ENCODE results near the gene MPDU1.
"Not testable (repeated sequence)": the region's sequence is repeated elsewhere in the genome, so short reads cannot be mapped to it uniquely, and the experiment has no call there.

Gene MPDU1

GRCh38 chr17:7615265-7615747 lies 31.7 kb downstream of the MPDU1 start:
- DNase-seq, result no peak

- no peak for DNase-seq
Observed at GRCh38 chr17:7618608-7619007, 35.0 kb downstream of the MPDU1 start.

- DNase-seq, result no peak
Observed at GRCh38 chr17:7620835-7621234, 37.2 kb downstream of the MPDU1 start.

- DNase-seq, result no peak
Observed at GRCh38 chr17:7623661-7624060, 40.0 kb downstream of the MPDU1 start.

GRCh38 chr17:7625749-7626148 lies 42.1 kb downstream of the MPDU1 start:
- DNase-seq, result not testable (repeated sequence)

- no peak for DNase-seq
Observed at GRCh38 chr17:7626307-7626706, 42.7 kb downstream of the MPDU1 start.

GRCh38 chr17:7626956-7627249 lies 43.3 kb downstream of the MPDU1 start:
- no peak for DNase-seq

GRCh38 chr17:7627250-7628121 lies 43.8 kb downstream of the MPDU1 start, which contains the start of gene SAT2:
TSS of gene SAT2 (minus strand) at chr17:7627821. CDS start at chr17:7627635, 186 bp downstream.
- peak; percentile 69 for DNase-seq

- DNase-seq, result no peak
Observed at GRCh38 chr17:7629939-7630571, 46.4 kb downstream of the MPDU1 start, which contains the start of gene SHBG. TSS of gene SHBG (plus strand) at chr17:7630135. CDS start at chr17:7630173, 38 bp downstream.

- no peak for DNase-seq
Observed at GRCh38 chr17:7631398-7632380, 48.0 kb downstream of the MPDU1 start.

- DNase-seq, result no peak
Observed at GRCh38 chr17:7632492-7632894, 48.8 kb downstream of the MPDU1 start.

GRCh38 chr17:7633093-7633492 lies 49.4 kb downstream of the MPDU1 start:
- DNase-seq, result no peak

- no peak for DNase-seq
Observed at GRCh38 chr17:7634384-7634783, 50.7 kb downstream of the MPDU1 start.

GRCh38 chr17:7636163-7636562 lies 52.5 kb downstream of the MPDU1 start:
- DNase-seq, result no peak
